KBM-7 (cell line): Measurements from ENCODE around the gene CNTLN.
A peak's percentile ranks its signal among the peaks of the same experiment; 100 is the strongest.

Experiments used
- DNase-seq: peaks from one replicate; pipeline ENCODE4 v3.0.0-alpha.2; 2015
- in situ Hi-C: fragments of 300-500 bp; cut with MboI; formaldehyde crosslinking; loops from 2 replicates; pipeline ENCODE4 v1.14.3; 2020; ENCODE audit warnings: low sequenced_read_pairs, low pct_unique_long_range_greater_than_20kb, mixed read lengths

Gene CNTLN

DNA sequence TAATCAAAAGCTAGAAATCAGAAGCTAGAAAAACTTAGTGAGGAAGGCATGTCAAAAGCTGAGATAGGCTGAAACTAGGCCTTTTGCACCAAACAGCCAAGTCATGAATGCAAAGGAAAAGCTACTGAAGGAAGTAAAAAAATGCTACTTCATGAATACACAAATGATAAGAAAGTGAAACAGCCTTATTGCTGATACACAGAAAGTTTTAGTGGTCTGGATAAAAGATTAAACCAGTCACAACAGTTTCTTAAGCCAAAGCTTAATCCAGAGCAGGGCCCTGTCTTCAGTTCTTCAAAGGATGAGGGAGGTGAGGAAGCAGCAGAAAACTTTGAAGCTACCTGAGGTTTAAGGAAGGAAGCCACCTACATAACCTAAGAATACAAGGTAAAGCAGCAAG lies 341.6 kb downstream of the CNTLN start:
- in situ Hi-C loops: no loop called here
- no peak for DNase-seq

DNA sequence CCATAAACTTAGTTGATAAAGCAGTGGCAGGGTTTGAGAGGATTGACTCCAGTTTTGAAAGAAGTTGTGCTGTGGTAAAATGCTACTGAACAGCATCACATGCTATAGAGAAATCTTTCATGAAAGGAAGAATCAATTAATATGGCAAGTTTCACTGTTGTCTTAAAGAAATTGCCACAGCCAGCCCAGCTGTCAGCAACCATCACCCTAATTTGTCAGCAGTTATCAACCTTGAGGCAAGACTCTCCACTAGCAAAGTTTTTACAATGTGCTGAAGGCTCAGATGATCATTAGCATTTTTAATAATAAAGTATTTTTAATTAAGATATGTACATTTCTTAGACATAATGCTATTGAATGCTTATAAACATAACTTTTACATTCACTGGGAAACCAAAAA lies 343.0 kb downstream of the CNTLN start:
- DNase-seq: no peak
- in situ Hi-C loops: no loop called here

DNA sequence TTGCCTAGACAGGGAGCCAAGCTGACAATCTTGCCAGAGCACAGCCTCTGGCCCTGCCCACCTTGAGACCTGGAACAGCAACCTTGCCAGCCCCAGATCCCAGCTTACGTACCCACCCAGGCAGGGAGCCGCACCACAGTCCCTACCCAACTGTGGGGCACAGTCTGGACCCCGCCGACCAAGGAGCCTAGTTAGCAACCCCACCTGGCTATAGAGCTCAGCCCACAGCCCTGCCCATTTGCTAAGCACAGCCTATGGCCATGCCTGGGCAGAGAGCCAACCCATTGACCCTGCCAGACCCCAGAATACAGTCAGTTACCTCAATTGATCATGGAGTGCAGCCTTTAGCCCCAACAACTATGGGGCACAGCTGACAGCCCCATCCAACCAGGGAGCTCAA lies 346.1 kb downstream of the CNTLN start:
- DNase-seq: no peak
- in situ Hi-C loops: no loop called here

DNA sequence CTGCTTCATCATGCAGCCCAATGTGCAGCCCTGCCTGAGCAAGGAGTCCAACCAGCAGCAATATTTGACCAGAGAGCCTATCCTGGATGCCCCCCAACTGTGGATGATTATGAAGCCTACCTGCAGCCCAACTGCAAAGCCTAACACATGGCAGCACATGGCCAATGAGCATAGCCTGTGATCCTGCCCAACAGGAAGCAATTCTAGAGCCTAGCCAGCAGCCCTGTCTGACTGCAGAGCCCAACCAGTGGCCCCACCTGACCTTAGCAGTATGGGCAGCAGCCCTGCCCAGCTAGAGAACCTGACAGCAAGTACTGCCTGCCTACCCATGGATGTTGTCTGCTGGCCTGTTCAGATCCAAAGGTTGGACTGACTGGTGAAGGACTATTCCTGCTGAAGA lies 346.7 kb downstream of the CNTLN start:
- DNase-seq: peak; percentile 4
- in situ Hi-C loops: no loop called here

DNA sequence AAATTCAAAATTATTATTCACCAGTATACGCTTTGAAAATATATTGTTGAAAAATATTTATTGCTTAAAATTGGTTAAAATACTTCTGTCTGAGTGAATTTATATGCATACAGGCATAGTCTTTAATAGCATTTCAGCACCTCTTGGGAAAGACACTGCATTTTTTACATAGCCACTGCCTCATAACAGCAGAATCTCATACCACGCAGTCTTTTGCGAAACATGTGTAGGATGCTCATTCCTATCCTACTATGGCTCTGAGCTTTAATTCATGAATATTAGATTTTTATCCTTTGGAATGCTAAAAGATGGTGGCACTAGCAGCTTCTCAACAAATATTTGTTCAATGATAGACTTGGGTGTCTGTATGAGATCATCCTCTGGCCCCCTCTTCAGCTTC lies 350.1 kb downstream of the CNTLN start:
- in situ Hi-C loops: no loop called here

DNA sequence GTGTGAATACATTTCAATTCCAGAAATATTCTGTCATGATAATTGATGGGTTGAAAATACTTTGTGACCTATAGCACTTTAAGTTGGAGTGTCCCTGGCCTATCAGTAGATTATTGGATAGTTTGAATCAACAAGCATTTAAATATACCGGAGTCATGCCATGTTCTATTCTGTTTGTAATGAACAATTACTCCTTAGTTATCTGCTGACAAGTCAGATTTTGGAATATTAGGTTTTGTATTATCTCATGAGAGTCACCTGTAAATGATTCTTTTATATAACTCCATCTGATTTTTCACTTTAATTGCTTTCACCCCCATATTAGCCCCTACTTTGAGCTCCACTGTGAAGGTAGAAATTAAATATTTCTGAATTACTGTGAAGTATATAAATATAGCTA lies 351.6 kb downstream of the CNTLN start:
- no peak for DNase-seq
- in situ Hi-C loops: no loop called here

More for the DNA sequence above, 350.1 kb downstream of the CNTLN start:
- DNase-seq: no peak

DNA sequence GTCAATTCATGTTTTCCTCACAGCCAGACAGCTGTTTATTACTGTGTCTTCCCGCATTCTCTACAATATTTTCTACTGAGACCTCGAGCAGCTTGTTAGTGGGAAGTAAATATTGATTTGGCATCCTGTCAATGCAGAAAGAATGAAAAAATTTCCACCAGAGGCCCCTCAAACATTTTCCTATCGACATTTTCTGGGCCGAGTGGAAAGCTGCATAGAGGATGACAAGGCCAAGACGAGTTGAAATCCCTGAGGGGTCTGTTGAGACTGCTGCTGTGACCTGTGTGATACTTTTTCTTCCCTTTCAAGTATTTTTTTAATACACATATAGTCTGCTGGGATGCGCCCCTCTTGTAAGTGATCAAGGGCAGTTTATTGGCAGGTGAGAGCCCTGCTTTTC lies 352.6 kb downstream of the CNTLN start:
- in situ Hi-C loops: no loop called here
- DNase-seq: no peak

DNA sequence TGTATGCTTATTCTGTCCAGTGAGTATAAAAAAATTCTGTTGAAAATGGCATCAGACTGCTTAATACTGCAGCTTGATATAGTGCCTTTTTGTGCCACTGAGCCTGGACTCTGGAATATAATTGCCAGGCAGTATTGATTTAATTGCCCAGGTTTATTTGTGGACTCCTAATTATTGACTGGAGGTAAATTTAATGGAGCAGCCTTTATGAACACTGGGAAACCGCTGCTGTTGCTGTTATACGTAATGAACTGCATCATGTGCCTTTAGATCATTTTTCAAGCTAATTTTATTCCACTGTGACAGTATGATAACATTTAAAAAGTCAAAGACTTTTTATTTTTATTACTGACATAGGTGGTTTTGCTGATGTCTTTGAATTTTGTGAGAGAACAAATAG lies 353.8 kb downstream of the CNTLN start:
- in situ Hi-C loops: no loop called here
- no peak for DNase-seq

DNA sequence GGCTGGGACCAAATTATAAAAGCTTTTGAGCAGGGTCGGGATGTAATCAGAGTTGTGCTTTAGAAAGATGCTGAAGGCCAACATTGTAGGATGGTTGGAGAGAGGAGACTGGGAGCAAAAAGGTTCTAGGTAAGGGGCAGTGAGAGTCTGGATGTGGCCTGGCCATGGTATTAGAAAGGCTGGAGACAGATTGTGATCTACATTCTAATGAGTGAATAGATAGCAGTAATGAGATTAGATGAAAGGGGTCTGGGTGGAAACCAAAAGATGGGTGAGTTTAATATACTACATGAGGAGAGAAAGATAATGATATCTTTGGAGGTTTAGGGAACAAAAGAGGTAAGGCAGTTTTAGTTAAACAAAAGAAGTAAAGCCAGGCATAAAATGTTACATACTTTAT lies 355.3 kb downstream of the CNTLN start:
- in situ Hi-C loops: no loop called here

DNA sequence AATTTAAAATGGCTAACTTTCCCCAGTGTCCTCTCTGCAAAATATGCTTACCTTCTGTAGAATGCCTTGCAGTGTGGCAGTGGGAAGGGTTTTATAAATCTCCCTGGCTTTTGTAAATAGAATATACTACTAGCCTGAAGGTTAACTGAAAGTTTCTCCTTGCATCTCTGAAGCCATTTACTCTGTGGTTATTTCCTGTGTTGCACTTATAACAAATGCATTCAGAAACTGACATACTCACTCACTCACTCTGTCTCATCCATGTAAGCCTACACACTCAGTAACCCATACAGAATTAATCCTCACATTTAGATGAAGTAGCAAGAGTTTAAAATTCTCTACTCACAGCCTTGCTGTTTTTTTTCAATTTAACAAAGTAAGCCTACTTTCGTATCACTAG lies 356.9 kb downstream of the CNTLN start:
- no peak for DNase-seq
- in situ Hi-C loops: no loop called here

More for the DNA sequence above, 355.3 kb downstream of the CNTLN start:
- no peak for DNase-seq

DNA sequence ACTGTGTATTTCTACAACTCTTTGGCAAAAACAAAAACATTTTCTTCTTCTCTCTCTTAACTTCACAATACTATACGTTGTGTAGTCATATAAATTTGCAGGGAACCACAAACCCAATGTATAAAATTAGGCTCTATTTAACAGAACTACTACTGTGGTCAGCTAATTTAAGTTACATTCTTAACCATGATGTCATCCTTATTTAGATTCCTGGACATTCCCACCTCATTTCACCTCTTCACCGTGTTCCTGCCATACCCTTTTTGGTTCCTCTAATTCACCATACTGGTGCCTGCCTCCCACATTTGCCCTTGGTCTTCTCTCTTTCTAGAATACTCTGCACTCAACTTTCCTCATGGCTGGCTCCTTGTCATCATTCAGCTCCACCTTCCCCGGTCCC lies 368.4 kb downstream of the CNTLN start:
- in situ Hi-C loops: no loop called here
- no peak for DNase-seq

DNA sequence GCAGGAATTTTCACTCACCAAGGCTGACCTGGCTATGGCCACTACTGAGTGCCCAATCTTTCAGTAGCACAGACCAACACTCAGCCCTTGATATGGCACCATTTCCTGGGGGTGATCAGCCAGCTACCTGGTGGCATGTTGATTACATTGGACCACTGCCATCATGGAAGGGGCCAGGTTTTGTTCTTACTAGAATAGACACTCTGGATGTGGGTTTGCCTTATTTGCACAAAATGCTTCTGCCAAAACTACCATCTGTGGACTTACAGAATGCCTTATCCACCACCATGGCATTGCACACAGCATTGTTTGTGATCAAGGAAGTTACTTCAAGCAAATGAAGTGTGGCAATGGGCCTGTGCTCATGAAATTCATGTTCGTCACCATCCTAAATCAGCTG lies 374.3 kb downstream of the CNTLN start:
- DNase-seq: no peak
- in situ Hi-C loops: no loop called here

DNA sequence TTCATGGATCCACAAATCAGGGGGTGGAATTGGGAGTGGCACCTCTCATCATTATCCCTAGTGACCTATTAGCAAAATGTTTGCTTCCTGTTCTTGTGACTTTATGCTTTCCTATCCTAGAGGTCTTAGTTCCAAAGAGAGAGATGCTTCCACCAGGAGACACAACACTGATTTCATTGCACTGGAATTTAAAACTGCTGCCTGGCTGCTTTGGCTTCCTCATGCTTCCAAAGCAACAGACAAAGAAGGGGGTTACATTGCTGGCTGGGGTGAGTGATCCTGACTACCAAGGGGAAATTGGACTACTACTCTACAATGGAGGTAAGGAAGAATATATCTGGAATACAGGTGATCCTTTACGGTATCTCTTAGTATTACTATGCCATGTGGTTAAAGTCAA lies 374.9 kb downstream of the CNTLN start:
- in situ Hi-C loops: no loop called here
- no peak for DNase-seq

DNA sequence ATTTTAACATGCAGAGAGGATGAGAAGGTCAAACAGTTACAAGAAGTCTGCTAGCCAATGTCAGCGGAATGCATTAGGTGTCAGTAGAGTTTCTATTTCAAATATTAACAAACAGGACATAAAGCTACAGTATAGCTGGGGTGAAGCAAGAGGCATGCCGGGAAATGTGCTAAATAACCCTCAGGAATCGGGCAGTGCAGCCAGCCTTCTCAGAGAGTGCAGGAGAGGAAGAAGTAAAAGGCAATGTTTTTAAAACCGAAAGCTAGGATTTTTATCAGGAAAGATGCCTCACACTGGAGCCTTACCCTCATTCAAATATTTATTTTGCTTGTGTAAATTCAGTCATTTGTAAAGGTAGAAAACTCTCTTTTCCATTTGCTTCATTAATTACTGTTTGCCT lies 384.9 kb downstream of the CNTLN start:
- no peak for DNase-seq
- in situ Hi-C loops: no loop called here

DNA sequence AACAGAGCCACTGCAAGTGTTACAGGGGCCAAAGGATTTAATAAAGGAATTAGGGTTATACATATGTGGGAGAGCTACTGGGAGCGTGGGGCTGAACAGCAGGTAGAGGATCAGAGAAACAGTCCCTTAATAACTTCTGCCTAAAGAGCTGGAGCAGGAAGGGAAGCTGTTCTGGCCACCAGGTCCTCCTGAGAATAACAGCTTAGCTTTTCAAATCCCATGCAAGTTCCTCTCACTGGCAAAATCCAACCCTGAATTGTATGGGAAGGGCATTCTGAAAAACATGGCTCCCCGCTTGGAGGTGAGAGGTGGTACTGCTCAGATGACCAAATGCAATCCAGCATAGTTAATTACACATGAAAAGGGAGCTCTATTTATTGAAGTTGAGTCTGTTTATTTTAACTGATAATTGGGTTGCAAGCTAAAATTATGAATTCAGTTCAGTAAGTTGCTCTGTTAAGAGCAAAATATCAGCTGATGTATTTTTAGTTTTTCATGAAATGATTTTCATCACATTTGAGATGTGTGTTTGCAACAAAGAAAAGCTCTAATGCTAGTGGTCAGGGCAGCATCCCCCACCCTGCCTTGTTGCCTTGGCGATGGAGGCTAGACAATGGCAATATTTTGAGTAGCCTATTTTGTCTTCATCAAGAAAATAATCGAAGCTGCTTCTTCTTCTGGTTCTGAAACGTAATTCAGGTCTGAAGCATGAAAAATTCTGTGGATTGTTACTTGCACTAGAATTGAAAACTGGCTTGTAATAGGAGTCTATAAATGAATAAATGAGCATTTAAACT lies 385.6 kb downstream of the CNTLN start:
- in situ Hi-C loops: no loop called here
- DNase-seq: no peak

DNA sequence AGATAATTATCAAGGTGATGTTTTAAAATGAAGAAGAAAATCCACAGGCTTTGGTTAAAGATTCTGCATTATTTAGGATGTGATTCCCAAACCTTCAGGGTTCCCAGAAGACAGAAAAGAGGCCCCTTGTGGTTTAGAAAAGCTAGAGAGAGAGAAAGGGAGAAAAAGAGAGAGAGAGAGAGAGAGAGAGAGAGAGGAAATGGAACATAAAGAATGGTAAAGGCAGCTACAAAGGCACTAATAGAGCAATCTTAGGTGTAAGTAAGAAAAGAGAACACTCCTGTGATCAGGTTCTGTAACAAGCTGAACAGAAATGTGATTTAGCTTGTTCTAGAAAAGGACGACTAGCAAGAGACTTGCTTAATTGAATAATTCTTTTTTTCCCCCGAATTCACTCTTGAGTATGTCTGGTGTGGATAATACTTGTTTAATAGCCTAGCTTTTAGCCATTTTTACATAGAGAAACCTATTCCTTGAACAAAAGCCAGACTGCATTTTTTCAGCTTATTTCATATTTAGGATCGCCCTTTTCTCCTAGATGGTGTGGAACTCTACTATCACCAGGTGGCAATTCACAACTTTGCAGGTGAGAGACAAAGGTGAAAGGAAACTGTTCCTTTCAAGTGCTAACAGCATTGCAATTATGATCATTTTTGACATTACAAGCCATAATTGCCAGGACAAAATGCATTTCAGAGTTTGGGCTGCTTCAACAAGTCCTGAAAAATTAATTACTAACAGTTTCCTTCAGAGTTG lies 386.4 kb downstream of the CNTLN start:
- no peak for DNase-seq
- in situ Hi-C loops: no loop called here

DNA sequence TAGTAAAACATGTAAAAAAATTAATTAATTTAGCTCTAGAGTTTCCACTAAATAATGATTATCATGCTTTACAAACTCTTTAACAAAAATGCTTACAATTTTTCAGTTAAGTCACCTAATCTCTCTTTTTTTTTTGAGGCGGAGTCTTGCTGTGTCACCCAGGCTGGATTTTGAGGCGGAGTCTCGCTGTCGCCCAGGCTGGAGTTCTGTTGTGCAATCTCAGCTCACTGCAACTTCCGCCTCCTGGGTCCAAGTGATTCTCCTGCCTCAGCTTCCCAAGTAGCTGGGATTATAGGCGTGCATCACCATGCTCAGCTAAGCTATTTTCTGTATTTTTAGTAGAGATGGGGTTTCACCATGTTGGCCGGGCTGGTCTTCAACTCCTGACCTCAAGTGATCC lies 391.9 kb downstream of the CNTLN start:
- peak; percentile 10 for DNase-seq
- in situ Hi-C loops: loop anchor here (25.0 kb wide), 1 partner anchor 261 kb away; no protein-coding TSS in a partner anchor

DNA sequence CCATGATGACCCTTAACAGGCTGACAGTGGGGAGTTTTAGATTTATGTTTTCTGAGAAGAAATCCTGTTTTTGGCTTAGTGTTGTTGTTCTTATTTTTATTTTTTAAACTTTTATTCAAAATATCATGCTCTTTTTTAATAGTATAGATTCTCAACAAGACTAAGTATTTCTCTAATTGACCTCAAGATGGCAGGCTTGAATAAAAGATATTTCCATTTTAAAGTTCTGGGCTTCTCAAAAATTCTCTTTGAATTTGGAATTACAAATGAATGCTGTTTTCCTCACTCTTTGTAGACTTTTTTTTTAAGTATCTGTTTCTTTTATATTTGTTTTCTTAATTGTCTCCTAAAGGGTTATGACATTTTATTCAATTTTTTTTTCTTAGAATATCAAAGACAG lies 394.0 kb downstream of the CNTLN start:
- in situ Hi-C loops: loop anchor here (25.0 kb wide), 1 partner anchor 258 kb away; no protein-coding TSS in a partner anchor
- DNase-seq: no peak

DNA sequence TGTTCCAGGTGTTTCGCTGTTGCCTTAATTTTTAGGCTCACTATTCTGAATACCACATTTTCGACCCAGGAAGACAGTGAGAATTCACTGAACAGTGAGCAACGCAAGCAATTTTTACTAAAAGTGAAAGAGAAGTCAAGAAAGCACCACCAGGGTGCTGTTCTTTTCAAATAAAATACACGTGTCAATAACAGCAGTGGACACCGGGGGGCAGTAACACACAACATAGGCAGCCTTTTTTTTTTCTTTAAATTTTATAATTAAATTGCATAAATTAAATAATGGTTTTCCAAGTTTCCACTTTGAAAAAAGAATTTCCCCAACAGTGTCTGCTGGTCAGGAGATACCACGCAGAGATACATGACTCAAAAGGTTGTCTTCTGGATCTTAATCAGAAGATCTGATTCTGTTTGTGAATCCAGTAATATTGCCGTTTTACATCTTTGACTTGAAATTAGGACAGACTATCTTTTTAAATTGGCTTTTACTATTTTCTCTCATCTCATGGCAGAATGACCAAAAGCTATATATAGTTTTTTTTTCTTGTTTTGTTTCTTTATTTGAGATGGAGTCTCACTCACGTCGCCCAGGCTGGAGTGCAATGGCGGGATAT lies 396.9 kb downstream of the CNTLN start:
- in situ Hi-C loops: loop anchor here (25.0 kb wide), 1 partner anchor 256 kb away; no protein-coding TSS in a partner anchor
- peak; percentile 49 for DNase-seq

DNA sequence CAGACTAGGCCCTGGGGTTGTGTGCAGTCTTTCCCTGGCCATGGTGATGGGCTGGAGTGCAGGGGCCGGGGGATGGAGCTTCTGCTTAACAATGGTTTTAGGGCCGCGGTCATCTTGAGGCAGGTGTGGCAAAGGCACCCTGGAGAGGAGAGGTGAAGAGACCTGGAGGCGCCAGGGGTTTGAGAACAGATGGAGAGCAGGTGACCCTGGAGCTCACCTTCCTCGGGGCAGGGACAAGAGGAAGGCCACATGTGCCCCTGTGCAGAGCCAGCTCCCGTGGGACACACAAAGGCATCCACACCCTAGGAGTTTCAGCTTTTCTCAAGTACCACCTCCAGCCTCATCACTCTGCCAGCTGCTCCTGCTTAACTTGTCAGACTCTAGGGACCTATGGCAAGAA lies 397.6 kb downstream of the CNTLN start:
- DNase-seq: no peak
- in situ Hi-C loops: loop anchor here (25.0 kb wide), 1 partner anchor 255 kb away; no protein-coding TSS in a partner anchor
